Measurements from ENCODE around the gene TRAF3IP1.
"Not testable (repeated sequence)": the region's sequence is repeated elsewhere in the genome, so short reads cannot be mapped to it uniquely, and the experiment has no call there.

TRAF3IP1 gene

DNA sequence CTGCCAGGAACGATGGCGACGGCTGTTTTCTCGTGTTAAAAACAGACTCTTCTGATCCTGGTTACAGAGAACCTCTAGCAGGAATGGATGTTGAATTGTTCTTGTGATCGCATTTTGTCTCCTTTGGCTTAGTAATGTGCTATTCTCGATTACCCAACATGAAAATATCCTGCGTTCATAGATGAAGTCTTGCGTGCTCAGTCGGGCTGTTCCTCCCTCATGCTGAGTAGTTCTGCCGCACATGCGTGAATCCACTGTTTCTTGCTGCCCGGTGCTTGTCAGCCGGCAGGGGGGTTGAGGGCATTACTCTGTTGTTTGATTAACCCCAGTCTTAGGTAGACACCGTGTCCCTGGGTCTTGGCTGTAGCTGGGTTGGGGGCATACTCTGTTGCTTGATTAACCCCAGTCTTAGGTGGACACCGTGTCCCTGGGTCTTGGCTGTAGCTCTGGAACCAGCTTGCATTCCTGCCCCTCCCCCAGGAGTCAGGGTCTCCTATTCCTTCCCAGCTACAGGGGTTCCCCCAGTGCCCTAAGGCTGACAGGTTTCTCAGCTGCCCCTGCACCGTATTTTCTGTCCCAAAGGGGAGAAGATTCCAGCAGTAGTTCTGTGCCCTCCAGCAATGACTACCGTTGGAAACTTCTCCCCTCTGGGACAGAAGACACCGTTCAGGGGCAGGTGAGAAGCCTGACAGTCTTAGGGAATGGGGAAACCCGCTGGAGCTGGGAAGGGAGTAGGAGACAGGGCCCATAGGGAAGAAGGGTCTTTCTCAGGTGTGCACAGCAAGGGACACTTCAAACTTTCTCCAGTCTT is 84.3 kb downstream of the TRAF3IP1 start:
- no peak for DNase-seq (ENCODE audit: insufficient read length, low spot score)
- no peak for FAIRE-seq

DNA sequence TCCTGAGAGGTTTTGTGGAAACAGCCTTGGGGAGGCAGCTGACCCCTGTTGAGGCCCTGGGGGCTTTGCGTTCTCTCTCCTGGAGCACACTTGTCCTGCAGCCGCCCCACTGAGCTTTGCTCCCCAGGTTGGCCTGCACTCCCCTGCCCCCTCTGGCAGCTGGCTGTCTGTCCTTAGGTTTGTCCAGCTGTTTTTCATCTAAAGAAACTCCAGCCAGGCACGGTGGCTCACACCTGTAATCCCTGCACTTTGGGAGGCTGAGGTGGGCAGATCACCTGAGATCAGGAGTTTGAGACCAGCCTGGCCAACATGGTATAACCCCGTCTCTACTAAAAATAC is 84.9 kb downstream of the TRAF3IP1 start:
- DNase-seq (ENCODE audit: insufficient read length, low spot score); FAIRE-seq: not testable (repeated sequence)

GRCh38 chr2:238406221-238406997 is 86.1 kb downstream of the TRAF3IP1 start:
- no peak for FAIRE-seq

DNA sequence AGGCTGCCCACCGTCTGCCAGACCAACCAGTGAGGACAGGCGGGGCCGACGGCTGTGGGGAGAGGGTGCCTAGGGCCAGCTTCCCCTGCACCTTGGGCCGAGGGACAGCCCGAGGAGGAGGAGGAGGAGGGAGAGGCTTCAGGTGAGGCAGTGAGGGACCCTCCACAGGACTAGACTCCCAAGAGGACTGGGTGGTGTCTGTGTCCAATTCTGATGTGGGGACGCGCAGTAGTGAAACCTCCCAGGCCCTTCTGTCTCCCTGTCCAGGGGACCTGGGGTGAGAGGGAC is 86.6 kb downstream of the TRAF3IP1 start:
- no peak for DNase-seq (ENCODE audit: insufficient read length, low spot score)
- no peak for FAIRE-seq

More at GRCh38 chr2:238406221-238406997, 86.1 kb downstream of the TRAF3IP1 start:
- no peak for DNase-seq (ENCODE audit: insufficient read length, low spot score)

- DNase-seq (ENCODE audit: insufficient read length, low spot score) (no peak), FAIRE-seq (no peak)
These were observed 87.2 kb downstream of the TRAF3IP1 start for GRCh38 chr2:238407566-238407965.

DNA sequence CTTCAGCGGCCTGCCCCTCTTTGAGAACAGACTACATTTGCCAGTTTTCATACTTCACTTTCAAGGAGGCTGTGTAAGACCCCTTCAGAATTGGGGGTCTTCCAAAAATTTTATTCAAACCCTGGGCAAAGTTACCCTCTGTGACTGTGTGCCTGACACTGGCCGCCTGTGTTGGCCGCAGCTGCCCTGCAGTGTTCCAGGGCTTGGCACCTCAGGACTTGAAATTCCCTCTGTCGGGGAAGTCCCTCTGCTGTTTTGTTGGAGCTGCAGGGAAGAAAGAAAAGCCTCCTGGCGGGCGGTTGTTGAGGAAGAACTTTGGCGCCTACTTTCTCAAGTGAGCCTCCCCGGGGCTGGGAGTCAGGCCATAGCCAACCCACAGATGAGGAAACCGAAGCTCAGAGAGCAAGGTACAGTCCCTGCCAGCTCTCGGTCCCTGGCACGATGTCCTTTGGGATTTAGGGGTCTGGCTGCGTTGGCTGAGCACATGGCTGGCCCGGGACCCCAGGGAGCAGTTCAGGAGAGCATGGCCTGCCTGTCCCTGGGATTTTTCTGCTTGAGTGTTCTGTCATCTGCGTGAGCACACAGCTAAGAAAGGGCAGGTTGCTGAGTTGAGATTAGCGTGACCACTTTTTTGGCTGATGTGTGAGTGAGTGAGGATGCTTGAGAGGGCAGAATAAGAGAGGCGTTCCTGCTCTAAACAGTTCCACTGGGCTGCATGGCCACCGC is 88.5 kb downstream of the TRAF3IP1 start:
- FAIRE-seq (no peak), DNase-seq (ENCODE audit: insufficient read length, low spot score) (no peak)

DNA sequence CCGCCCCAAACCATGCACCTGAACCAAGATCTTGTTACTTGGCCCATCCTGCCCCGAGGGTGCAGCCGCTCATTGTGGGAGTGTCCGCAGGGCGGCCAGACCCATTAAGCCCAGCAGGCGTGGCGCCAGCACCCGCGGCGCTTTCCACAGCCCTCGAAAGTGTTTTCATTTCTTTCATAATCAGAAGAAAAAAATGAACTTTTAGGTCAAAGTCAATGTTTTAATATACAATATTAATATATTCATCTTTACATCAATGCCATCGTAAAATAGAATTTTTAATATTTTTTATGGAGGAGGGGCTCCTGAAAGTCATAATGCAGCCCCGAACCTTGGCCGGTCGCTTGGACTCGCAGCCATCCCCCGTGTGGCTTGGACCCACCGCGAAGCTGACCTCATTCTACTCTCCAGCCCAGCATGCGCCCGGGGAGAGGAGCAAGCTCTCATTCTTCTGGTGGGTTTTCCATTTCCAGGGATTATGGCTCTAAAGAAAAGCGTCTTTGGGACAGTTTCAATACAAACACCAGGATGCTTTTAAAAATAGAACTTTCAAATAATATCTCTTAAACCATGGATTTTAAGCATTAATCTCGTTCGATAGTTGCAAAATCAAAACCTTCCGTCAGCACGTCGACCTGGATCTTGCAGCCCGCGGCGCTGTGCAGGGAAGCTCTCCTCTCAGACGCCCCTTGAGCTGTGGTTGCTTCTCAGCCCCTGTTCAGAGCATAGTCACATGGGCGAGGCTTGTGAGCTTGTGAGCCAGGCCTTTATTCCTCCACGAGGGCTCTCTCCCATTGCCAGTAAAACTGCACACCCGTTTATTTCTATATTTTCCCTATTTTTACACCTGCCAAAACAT is 89.3 kb downstream of the TRAF3IP1 start:
- DNase-seq (ENCODE audit: insufficient read length, low spot score) (no peak), FAIRE-seq (no peak)

GRCh38 chr2:238412067-238412767 is 91.9 kb downstream of the TRAF3IP1 start:
- FAIRE-seq, result no peak

GRCh38 chr2:238413368-238413767 is 93.0 kb downstream of the TRAF3IP1 start:
- FAIRE-seq (no peak), DNase-seq (ENCODE audit: insufficient read length, low spot score) (no peak)

More at GRCh38 chr2:238412067-238412767, 91.9 kb downstream of the TRAF3IP1 start:
- no peak for DNase-seq (ENCODE audit: insufficient read length, low spot score)

- DNase-seq (ENCODE audit: insufficient read length, low spot score), result no peak
- FAIRE-seq, result no peak
These were observed 94.9 kb downstream of the TRAF3IP1 start for GRCh38 chr2:238415036-238415764.

DNA sequence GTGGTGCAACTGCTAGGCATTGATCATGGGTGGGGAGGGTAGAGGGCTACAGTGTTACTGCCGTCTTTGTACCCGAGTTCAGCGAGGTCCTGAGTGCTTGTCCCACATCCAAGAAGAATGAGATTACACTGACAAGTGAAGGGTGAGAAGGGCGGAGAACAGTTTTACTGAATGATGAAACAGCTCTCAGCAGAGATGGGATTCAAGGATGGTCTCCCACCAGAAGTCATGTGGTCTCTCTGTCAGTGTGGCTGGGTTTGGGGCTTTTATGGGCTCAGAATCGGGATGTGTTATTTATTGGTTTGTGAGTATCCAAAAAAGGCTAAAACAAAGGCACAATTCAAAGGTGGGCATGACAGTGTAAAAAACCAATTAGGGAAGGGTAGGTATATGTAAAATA is 95.6 kb downstream of the TRAF3IP1 start:
- no peak for DNase-seq (ENCODE audit: insufficient read length, low spot score)
- no peak for FAIRE-seq

GRCh38 chr2:238418196-238418998 is 98.1 kb downstream of the TRAF3IP1 start:
- FAIRE-seq, result no peak
- no peak for DNase-seq (ENCODE audit: insufficient read length, low spot score)

DNA sequence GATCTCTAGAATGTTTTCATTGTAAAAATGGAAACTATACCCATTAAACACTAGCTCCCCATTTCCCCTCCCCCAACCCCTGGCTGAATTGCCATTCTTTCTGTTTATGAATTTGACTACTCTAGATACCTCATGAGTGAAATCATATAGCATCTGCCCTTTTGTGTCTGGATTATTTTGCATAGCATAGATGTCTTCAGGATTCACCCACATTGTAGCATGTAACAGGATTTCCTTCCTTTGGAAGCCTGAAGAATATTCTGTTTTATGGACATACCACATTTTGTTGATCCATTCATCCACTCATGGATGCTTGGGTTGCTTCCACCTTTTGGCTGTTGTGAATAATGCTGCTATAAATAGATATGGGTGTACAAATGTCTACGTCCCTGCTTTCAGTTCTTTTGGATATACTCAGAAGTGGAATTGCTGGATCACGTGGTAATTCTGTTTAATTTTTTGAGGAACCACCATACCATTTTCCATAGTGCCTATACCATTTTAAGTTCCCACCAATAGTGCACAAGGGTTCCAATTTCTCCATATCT is 98.8 kb downstream of the TRAF3IP1 start:
- DNase-seq (ENCODE audit: insufficient read length, low spot score) (no peak), FAIRE-seq (no peak)

- FAIRE-seq (no peak), DNase-seq (ENCODE audit: insufficient read length, low spot score) (no peak)
These were observed 100.1 kb downstream of the TRAF3IP1 start for GRCh38 chr2:238420442-238420841.

DNA sequence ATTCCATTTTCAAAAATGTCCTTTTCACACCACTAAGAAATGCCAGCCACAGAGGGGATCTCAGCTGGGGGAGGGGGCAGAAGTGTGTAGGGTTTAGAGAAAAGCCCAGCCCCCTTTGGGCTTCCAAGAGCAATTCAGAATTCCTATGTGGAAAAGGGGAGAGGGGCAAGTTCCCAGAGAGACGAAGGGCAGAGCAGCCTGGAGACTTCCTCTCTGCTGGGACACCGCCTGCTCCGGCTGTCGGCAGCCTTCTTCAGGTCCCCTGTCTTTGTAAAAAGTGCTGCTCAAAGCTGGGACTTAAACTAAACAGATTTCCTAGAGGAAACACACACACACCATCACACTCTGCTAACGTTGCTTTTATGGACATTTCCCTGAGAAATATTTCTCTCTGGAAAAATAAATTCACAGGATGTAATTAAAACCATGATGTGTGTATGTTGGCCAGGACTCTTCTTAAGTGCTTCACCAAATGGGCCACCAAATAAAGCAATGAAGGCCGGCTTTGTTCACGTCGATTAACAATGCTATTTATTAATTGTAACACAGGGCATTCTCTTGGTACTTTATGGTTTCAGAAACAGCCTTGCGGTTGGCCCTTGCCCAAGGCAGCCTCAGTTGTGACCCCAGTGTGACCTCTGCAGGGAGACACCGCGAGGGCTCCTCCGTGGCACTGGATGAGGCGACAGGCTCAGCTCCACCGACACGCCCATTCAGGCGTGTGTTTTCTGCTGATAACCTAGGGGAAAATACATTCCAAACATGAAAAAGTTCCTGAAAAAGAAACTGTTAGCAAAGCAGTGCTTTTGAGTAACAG is 100.8 kb downstream of the TRAF3IP1 start:
- FAIRE-seq, result no peak
- no peak for DNase-seq (ENCODE audit: insufficient read length, low spot score)

- DNase-seq (ENCODE audit: insufficient read length, low spot score), result no peak
- FAIRE-seq, result no peak
These were observed 101.3 kb downstream of the TRAF3IP1 start for GRCh38 chr2:238421695-238422035.

GRCh38 chr2:238422285-238422684 is 102.0 kb downstream of the TRAF3IP1 start:
- FAIRE-seq, result no peak
- no peak for DNase-seq (ENCODE audit: insufficient read length, low spot score)

- FAIRE-seq (no peak), DNase-seq (ENCODE audit: insufficient read length, low spot score) (no peak)
These were observed 102.6 kb downstream of the TRAF3IP1 start for GRCh38 chr2:238422940-238423339.

Data from GM19239 (cell line).